Tibial nerve (tissue), 4 donors: ENCODE measurements around the gene SHROOM1. TPM values are rescaled to one million over a fixed set of nuclear protein-coding genes. Genes with fewer than 3 reads are reported as not detected.

Experiments used
- DNase-seq, 2 donors: peaks; one replicate each; pipeline ENCODE4 v3.0.0-alpha.2; 2019; ENCODE audit warnings: low spot score in 2 of 2
- H3K27ac ChIP-seq, 4 donors: fragments of 200-600 bp; sonication (generic) in 3 of 4; one replicate each; pipeline ENCODE4 v1.5.1; 2017 to 2019; ENCODE audit warnings: mild to moderate bottlenecking in 1 of 4
- H3K27me3 ChIP-seq, 2 donors: fragments of 200-600 bp; sonication (generic) in 1 of 2; one replicate each; pipeline versions ENCODE4 v1.5.1 to v1.6.0; 2017 to 2019
- H3K36me3 ChIP-seq, 3 donors: fragments of 200-600 bp; sonication (generic); one replicate each; pipeline ENCODE4 v1.5.1; 2018 to 2019
- H3K4me1 ChIP-seq, 4 donors: fragments of 200-600 bp; sonication (generic) in 3 of 4; one replicate each; pipeline ENCODE4 v1.5.1; 2017 to 2019
- H3K4me3 ChIP-seq, 4 donors: fragments of 200-600 bp; sonication (generic) in 3 of 4; one replicate each; pipeline ENCODE4 v1.5.1; 2017 to 2019; ENCODE audit warnings: mild to moderate bottlenecking in 1 of 4, moderate library complexity in 1 of 4
- H3K9me3 ChIP-seq, 4 donors: fragments of 200-600 bp; sonication (generic) in 3 of 4; one replicate each; pipeline ENCODE4 v1.5.1; 2017 to 2019
- EP300 ChIP-seq, 2 donors: sonication (generic); formaldehyde crosslinking; IDR thresholded peaks; one replicate each; pipeline ENCODE4 v1.6.1; 2017; ENCODE audit warnings: antibody characterized with exemption in 2 of 2, mild to moderate bottlenecking in 1 of 2
- POLR2A ChIP-seq, 2 donors: fragments of 450-650 bp; IDR thresholded peaks; one replicate each; pipeline ENCODE4 v1.6.1; 2017; ENCODE audit warnings: antibody characterized with exemption in 2 of 2, mild to moderate bottlenecking in 2 of 2, moderate library complexity in 2 of 2
- WGBS, 2 donors: methylation state at CpG; one replicate each; pipeline ENCODE4 v1.1.5; 2018; 5-methylcytosine and 5-hydroxymethylcytosine counted together
- total RNA-seq, 4 donors: library from RNA; depleted of rRNA; stranded (reverse); fragments of >200 nt; gene quantifications; one replicate each; pipeline ENCODE4 v1.1.0, GENCODE V29; 2016
- TF ChIP-seq, protein P1 (sequence below), 5 experiments: fragments of 200-600 bp in 3 of 5; fragments of 450-650 bp in 2 of 5; sonication (generic) in 3 of 5; IDR thresholded peaks; one replicate each; pipeline ENCODE4 v1.5.1; 2016 to 2019; ENCODE audit warnings: antibody characterized with exemption in 5 of 5, mild to moderate bottlenecking in 3 of 5, moderate library complexity in 2 of 5

SHROOM1 gene
- total RNA-seq, 4 donors from 2014 or later: 29.1 to 67.5 (median 38.5) TPM

DNA sequence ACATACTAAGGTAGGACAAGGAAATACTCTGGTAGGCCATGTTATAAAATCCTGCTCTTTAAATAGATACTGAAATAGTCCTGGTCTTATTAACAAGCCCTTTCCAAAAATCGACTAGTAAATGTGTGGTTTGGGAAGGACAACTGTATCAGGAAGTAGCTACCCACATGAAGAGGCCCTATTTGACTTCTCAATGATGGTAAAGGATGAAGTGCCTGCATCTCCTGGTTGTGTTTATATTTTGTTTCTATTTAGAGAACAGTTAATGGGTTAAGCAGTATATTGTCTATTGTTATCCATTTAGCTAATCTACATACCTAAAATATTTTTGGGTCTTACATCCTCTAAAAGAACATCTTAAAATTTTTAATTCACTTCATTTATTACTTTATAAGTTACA, 23.3 kb upstream of the SHROOM1 start:
- Histone ChIP-seq H3K36me3 (no peaks in the 10 kb centered on the region), H3K27me3 (no peaks in the 10 kb centered on the region), H3K4me1 (no peaks in the 10 kb centered on the region), H3K27ac (no peak overlapping the region), H3K4me3 (no peak overlapping the region), H3K9me3 (no peaks in the 10 kb centered on the region)
- DNase-seq: no peak
- no peak for TF ChIP-seq POLR2A (IDR thresholded peaks at IDR 0.05)
- TF ChIP-seq, protein P1, sequence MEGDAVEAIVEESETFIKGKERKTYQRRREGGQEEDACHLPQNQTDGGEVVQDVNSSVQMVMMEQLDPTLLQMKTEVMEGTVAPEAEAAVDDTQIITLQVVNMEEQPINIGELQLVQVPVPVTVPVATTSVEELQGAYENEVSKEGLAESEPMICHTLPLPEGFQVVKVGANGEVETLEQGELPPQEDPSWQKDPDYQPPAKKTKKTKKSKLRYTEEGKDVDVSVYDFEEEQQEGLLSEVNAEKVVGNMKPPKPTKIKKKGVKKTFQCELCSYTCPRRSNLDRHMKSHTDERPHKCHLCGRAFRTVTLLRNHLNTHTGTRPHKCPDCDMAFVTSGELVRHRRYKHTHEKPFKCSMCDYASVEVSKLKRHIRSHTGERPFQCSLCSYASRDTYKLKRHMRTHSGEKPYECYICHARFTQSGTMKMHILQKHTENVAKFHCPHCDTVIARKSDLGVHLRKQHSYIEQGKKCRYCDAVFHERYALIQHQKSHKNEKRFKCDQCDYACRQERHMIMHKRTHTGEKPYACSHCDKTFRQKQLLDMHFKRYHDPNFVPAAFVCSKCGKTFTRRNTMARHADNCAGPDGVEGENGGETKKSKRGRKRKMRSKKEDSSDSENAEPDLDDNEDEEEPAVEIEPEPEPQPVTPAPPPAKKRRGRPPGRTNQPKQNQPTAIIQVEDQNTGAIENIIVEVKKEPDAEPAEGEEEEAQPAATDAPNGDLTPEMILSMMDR (IDR thresholded peaks at IDR 0.05): no peak
- no peak for TF ChIP-seq EP300 (IDR thresholded peaks at IDR 0.05)
- WGBS, 2 donors: 15 to 31% methylated on average over 1 of the region's 1 CpG

DNA sequence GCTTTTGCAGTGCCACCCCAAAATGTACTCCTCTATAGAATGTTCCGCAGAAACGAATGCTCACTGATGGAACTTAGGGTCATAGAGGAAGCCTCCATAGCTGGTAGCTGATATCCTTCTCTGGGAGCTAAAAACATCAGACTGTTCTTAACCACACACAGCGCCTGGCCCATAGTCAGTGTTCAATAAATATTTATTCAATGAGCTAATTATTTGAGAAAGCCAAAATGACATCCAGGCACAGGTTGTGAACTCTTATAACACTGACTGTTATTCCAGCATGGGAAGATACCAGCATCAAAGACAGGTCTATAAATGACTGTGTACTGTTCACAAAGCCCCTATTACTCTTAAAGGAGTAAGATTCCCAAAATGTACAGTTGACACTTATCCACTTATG, 22.9 kb upstream of the SHROOM1 start:
- no peaks in the 10 kb centered on the region for H3K9me3 ChIP-seq
- no peaks in the 10 kb centered on the region for H3K27me3 ChIP-seq
- no peaks in the 10 kb centered on the region for H3K4me1 ChIP-seq
- H3K4me3 ChIP-seq: no peak overlapping the region
- no peak for DNase-seq
- H3K36me3 ChIP-seq: no peaks in the 10 kb centered on the region
- no peak overlapping the region for H3K27ac ChIP-seq
- 88 to 90% methylated on average over 3 of the region's 3 CpGs for WGBS, 2 donors
- no peak for TF ChIP-seq EP300 (IDR thresholded peaks at IDR 0.05)
- TF ChIP-seq POLR2A (IDR thresholded peaks at IDR 0.05): no peak
- TF ChIP-seq, protein P1 (IDR thresholded peaks at IDR 0.05): no peak

DNA sequence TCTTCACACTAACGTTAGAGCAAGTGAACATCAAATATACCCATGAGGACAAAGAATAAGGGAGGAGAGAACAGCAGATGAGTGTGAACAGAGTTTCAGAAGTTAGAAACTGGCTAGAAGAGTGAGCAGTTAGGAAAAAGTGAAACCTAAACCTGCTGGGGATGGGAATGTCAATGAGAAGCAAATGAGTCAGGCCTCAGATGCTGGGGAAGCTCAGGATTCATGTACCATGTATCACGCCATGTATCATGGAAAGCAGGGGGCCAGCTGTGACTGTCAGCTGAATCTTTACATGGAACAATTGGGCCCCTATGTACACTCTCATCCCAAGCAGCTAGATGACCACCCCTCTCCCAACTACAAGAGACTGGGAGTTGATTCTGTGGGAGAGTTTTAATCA, 19.6 kb upstream of the SHROOM1 start:
- no peak for DNase-seq
- no peaks in the 10 kb centered on the region for H3K36me3 ChIP-seq
- WGBS, 2 donors: 72 to 83% methylated on average over 2 of the region's 2 CpGs
- H3K27ac ChIP-seq: no peak overlapping the region
- TF ChIP-seq POLR2A (IDR thresholded peaks at IDR 0.05) (no peak), EP300 (IDR thresholded peaks at IDR 0.05) (no peak)
- TF ChIP-seq, protein P1 (IDR thresholded peaks at IDR 0.05): no peak
- no peak overlapping the region for H3K4me3 ChIP-seq
- H3K4me1 ChIP-seq: no peaks in the 10 kb centered on the region
- H3K9me3 ChIP-seq: no peaks in the 10 kb centered on the region
- no peaks in the 10 kb centered on the region for H3K27me3 ChIP-seq

DNA sequence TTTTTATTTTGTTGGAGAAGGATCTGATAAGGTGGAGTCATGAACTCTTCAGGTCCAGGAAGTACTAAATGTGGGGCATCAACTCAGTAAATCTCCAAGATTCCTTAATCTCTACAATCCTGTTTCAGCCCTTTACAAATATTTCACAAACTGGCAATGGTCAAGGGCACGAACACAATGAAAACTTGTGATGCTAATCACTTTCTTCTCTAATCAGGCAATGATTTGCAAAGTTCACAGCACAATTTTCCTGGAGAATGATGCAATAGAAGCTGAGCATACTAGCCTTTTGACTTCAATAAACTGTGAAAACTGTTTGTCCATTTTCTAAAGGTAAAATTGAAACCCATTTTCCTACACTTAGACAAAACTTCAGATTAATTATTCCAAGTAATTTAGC, 18.9 kb upstream of the SHROOM1 start:
- Histone ChIP-seq H3K4me1 (no peaks in the 10 kb centered on the region), H3K9me3 (no peaks in the 10 kb centered on the region), H3K36me3 (no peaks in the 10 kb centered on the region), H3K27me3 (no peaks in the 10 kb centered on the region), H3K27ac (no peak overlapping the region), H3K4me3 (no peak overlapping the region)
- 48 to 58% methylated on average over 1 of the region's 1 CpG for WGBS, 2 donors
- no peak for DNase-seq
- TF ChIP-seq EP300 (IDR thresholded peaks at IDR 0.05): no peak
- no peak for TF ChIP-seq POLR2A (IDR thresholded peaks at IDR 0.05)
- TF ChIP-seq, protein P1 (IDR thresholded peaks at IDR 0.05): no peak

DNA sequence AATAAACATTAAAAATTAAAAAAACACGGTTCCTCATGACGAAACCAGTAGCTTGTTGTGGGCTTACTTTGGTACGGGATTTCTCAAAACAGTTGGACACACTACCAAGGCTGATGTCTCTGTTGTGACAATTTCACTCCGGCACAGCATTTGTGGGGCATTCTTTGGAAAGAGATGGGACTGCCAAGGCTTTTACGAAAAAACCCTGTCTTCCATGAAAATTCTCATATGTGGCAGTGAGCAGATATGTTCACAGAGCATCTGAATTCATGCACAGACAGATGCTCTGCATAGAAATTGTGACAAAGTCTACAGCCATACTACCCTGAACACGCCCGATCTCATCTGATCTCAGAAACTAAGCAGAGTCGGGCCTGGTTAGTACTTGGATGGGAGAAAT, 17.8 kb upstream of the SHROOM1 start:
- TF ChIP-seq, protein P1 (IDR thresholded peaks at IDR 0.05): no peak
- no peak for TF ChIP-seq EP300 (IDR thresholded peaks at IDR 0.05)
- TF ChIP-seq POLR2A (IDR thresholded peaks at IDR 0.05): no peak
- H3K4me3 ChIP-seq: no peak overlapping the region
- H3K36me3 ChIP-seq: no peaks in the 10 kb centered on the region
- no peak overlapping the region for H3K27ac ChIP-seq
- no peaks in the 10 kb centered on the region for H3K9me3 ChIP-seq
- H3K4me1 ChIP-seq: no peaks in the 10 kb centered on the region
- WGBS, 2 donors: 91 to 92% methylated on average over 8 of the region's 8 CpGs
- H3K27me3 ChIP-seq: no peaks in the 10 kb centered on the region
- no peak for DNase-seq
